Measurements from ENCODE around the gene SLC19A2.

DNA sequence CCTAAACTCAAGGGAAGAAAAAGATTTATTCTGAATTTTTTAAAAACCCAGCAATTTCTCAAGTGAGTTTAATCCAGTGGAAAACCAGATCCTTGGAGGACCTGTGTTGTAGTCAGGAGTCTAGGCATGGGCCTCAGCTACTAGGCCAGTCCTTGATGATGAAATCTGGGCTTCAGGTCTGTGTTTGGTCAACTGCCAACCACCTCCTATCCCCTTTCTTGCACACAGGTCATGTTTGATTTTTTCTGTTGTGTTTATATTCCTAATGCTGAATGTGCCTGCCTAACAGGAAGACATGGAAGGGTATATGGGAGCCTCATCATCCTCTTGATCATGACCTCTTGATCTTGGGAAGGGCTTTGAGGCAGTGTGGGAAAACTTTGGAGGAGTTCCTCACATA lies 38.2 kb upstream of the SLC19A2 start:
- TF ChIP-seq ARNT (IDR thresholded peaks at IDR 0.05), result no peak
- no peak for TF ChIP-seq BHLHE40 (IDR thresholded peaks at IDR 0.05; ENCODE audit: borderline replicate concordance)
- no peak for TF ChIP-seq SP1 (IDR thresholded peaks at IDR 0.05)
- TF ChIP-seq FOXM1 (IDR thresholded peaks at IDR 0.05; ENCODE audit: borderline replicate concordance), result no peak
- no peak for TF ChIP-seq ZNF384 (IDR thresholded peaks at IDR 0.05)

All from HEK293T (cell line).